IPS DF 19.7 (cell line): ENCODE measurements around the gene TNNT2.

Experiments
- DNase-seq: peaks from one replicate; pipeline ENCODE4 v3.0.0-alpha.2; 2013; ENCODE audit warnings: low read depth, low spot score

The TNNT2 gene

GRCh38 chr1:201403359-201403758 is 25.9 kb upstream of the TNNT2 start:
- DNase-seq, result no peak

- DNase-seq, result no peak
Measured at GRCh38 chr1:201401700-201402099, 24.2 kb upstream of the TNNT2 start.

GRCh38 chr1:201400852-201401230 is 23.4 kb upstream of the TNNT2 start:
- DNase-seq, result no peak

GRCh38 chr1:201400212-201400851 is 22.9 kb upstream of the TNNT2 start:
- no peak for DNase-seq

- DNase-seq, result no peak
Measured at GRCh38 chr1:201399352-201400126, 22.1 kb upstream of the TNNT2 start.

- DNase-seq, result no peak
Measured at GRCh38 chr1:201399018-201399351, 21.5 kb upstream of the TNNT2 start, which contains the start of gene LAD1. LAD1 (minus strand) TSS chr1:201399324; CDS start chr1:201399306, 18 bp downstream.

GRCh38 chr1:201397675-201398074 is 20.2 kb upstream of the TNNT2 start:
- no peak for DNase-seq

GRCh38 chr1:201396861-201397464 is 19.5 kb upstream of the TNNT2 start:
- DNase-seq, result no peak

GRCh38 chr1:201395936-201396335 is 18.5 kb upstream of the TNNT2 start:
- no peak for DNase-seq

- no peak for DNase-seq
Measured at GRCh38 chr1:201394591-201394990, 17.1 kb upstream of the TNNT2 start.

GRCh38 chr1:201393076-201393475 is 15.6 kb upstream of the TNNT2 start:
- DNase-seq, result no peak

- no peak for DNase-seq
Measured at GRCh38 chr1:201391651-201392511, 14.4 kb upstream of the TNNT2 start.

GRCh38 chr1:201391225-201391624 is 13.7 kb upstream of the TNNT2 start:
- DNase-seq, result no peak

GRCh38 chr1:201389051-201389450 is 11.6 kb upstream of the TNNT2 start:
- DNase-seq, result no peak

GRCh38 chr1:201386208-201386607 is 8.7 kb upstream of the TNNT2 start:
- DNase-seq, result no peak

GRCh38 chr1:201385299-201385891 is 7.9 kb upstream of the TNNT2 start:
- DNase-seq, result no peak

- DNase-seq, result no peak
Measured at GRCh38 chr1:201384406-201384782, 6.9 kb upstream of the TNNT2 start.

GRCh38 chr1:201383647-201384405 is 6.3 kb upstream of the TNNT2 start:
- DNase-seq, result no peak

- no peak for DNase-seq
Measured at GRCh38 chr1:201381130-201381529, 3.6 kb upstream of the TNNT2 start.

GRCh38 chr1:201379733-201380242 is 2.3 kb upstream of the TNNT2 start:
- no peak for DNase-seq

- DNase-seq, result no peak
Measured at GRCh38 chr1:201378804-201379203, 1.3 kb upstream of the TNNT2 start.
